Brain microvascular endothelial cell (primary cell): ENCODE data around the gene WDR20.

Experiments
- DNase-seq: peaks from one replicate; pipeline ENCODE4 v3.0.0-alpha.2; 2020
- H3K27ac ChIP-seq: fragments of 250-450 bp; sonication (Bioruptor Pico); 2 replicates; pipeline ENCODE4 v1.5.1; 2020; ENCODE audit warnings: mild to moderate bottlenecking, moderate library complexity
- H3K27me3 ChIP-seq: fragments of 250-450 bp; sonication (Bioruptor Pico); replicated peaks from 2 replicates; pipeline ENCODE4 v1.5.1; 2020; ENCODE audit warnings: mild to moderate bottlenecking
- H3K36me3 ChIP-seq: fragments of 250-450 bp; sonication (Bioruptor Pico); replicated peaks from 2 replicates; pipeline ENCODE4 v1.5.1; 2020; ENCODE audit warnings: mild to moderate bottlenecking
- H3K4me3 ChIP-seq: 2 replicates; pipeline ENCODE4 v1.5.1; 2011; ENCODE audit warnings: low read depth, mild to moderate bottlenecking, control low read depth, low read length, moderate library complexity
- in situ Hi-C: cut with HindIII; loops from 2 replicates; pipeline ENCODE4 v1.10.0; 2017; ENCODE audit warnings: low sequenced_read_pairs, low pct_ligation_motif_present
- TF ChIP-seq, protein P1 (sequence below): IDR thresholded peaks from 2 replicates; pipeline ENCODE4 v1.5.1; 2011; ENCODE audit warnings: low read depth, mild to moderate bottlenecking, moderate library complexity, low read length, control low read depth, inconsistent platforms; ENCODE audit errors: missing control alignments

WDR20 gene

GRCh38 chr14:102192840-102193502, 53.3 kb downstream of the WDR20 start:
- in situ Hi-C loops = no loop called here
- no peak for DNase-seq

DNA sequence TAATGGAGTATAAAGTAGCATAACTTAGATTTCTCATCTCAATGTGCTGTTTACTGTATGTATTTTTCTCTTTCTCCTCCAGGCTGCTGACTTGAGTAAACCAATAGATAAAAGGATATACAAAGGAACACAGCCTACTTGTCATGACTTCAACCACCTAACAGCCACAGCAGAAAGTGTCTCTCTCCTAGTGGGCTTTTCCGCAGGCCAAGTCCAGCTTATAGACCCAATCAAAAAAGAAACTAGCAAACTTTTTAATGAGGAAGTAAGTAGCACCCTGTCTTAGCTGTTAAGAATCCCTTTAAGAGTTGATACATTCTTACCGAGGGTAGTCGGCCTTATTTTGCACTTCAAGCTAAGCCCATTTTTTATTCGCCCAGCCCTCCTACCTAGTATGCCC, 55.2 kb downstream of the WDR20 start:
- Histone ChIP-seq H3K4me3 (no peak overlapping the region), H3K27me3 (no peaks in the 10 kb centered on the region), H3K27ac (no peak overlapping the region), H3K36me3 (peaks cover 17% of the 10 kb centered on the region)
- TF ChIP-seq, protein P1, sequence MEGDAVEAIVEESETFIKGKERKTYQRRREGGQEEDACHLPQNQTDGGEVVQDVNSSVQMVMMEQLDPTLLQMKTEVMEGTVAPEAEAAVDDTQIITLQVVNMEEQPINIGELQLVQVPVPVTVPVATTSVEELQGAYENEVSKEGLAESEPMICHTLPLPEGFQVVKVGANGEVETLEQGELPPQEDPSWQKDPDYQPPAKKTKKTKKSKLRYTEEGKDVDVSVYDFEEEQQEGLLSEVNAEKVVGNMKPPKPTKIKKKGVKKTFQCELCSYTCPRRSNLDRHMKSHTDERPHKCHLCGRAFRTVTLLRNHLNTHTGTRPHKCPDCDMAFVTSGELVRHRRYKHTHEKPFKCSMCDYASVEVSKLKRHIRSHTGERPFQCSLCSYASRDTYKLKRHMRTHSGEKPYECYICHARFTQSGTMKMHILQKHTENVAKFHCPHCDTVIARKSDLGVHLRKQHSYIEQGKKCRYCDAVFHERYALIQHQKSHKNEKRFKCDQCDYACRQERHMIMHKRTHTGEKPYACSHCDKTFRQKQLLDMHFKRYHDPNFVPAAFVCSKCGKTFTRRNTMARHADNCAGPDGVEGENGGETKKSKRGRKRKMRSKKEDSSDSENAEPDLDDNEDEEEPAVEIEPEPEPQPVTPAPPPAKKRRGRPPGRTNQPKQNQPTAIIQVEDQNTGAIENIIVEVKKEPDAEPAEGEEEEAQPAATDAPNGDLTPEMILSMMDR = no peak
- in situ Hi-C loops = no loop called here
- DNase-seq = no peak

More at GRCh38 chr14:102192840-102193502, 53.3 kb downstream of the WDR20 start:
- Histone ChIP-seq H3K27ac (no peak overlapping the region), H3K4me3 (no peak overlapping the region), H3K27me3 (no peaks in the 10 kb centered on the region), H3K36me3 (peaks cover 7% of the 10 kb centered on the region)
- TF ChIP-seq, protein P1 = no peak

DNA sequence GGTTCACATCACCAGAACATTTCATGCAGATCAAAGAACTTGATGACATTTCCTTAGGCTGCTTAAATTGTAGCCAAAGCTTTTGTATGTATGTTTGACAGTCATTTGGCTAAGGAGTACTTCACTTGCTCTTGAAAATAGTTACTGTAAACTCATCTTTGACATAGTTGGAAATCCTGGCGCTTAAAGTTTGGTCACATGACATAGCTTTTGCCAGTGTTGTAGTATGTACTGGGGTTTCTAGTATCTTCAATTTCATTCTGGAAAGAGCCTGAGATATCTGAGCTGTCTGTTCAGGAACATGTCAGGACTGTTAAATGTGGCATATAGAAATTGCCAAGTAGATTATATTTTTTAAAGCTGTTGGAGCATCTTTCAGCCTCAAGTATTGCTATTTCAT, 55.7 kb downstream of the WDR20 start:
- DNase-seq = no peak
- Histone ChIP-seq H3K27me3 (no peaks in the 10 kb centered on the region), H3K4me3 (no peak overlapping the region), H3K27ac (no peak overlapping the region), H3K36me3 (peaks cover 17% of the 10 kb centered on the region)
- TF ChIP-seq, protein P1 = no peak
- in situ Hi-C loops = no loop called here

DNA sequence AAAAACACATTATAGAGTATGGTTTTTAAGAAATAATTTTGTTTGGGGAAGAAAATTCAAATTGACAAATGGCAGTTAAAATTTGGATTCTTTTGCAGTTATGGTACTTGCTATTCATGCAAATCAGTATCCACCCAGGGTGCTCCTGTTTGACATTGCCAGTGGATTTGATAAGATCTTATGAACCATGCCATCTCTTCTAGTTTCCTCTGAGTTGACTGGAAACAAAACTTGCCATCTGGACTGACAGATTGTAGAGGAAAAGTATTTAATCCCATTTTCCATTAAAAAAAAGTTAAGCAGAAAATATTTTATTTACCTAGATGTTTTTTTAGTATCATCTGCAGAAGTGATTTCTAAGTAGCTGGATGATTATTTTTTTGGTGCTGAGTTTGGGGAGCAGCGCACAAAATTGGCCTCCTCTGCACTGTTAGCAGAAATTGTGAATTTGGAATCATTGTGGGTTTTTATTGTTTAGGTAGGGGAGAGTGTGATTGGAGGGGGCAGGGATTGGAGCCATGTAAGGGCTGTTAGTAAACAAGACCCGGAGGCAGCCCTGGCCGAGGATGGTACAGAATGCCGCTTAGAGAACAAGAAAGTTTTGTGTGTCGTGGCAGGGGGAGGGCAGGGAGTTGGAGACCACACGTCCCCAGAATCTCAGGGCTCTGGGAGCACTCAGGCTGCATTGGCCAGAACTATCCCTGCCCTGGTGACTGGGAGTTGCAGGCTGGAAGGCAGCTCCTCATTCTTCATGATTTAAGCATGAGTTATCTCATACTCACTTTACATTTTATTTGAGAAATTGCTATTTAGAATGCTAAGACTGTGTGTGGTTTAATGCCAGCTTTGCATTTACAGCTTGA, 56.6 kb downstream of the WDR20 start:
- TF ChIP-seq, protein P1 = no peak
- H3K4me3 ChIP-seq = no peak overlapping the region
- no peaks in the 10 kb centered on the region for H3K27me3 ChIP-seq
- no peak overlapping the region for H3K27ac ChIP-seq
- DNase-seq = no peak
- in situ Hi-C loops = no loop called here
- H3K36me3 ChIP-seq = peaks cover 21% of the 10 kb centered on the region

- DNase-seq = no peak
- Histone ChIP-seq H3K36me3 (peaks cover 21% of the 10 kb centered on the region), H3K27ac (no peak overlapping the region), H3K27me3 (no peaks in the 10 kb centered on the region), H3K4me3 (no peak overlapping the region)
- in situ Hi-C loops = no loop called here
- TF ChIP-seq, protein P1 = no peak
Observed at GRCh38 chr14:102196902-102197230, 57.2 kb downstream of the WDR20 start.
